GM21360 (cell line): ENCODE data around the gene RNF227.
"Not testable (repeated sequence)": the region's sequence is repeated elsewhere in the genome, so short reads cannot be mapped to it uniquely, and the experiment has no call there.

ENCODE experiments used
- ATAC-seq: cut with Tn5 transposase; IDR thresholded peaks from one replicate; pipeline ENCODE4 v1.9.1; 2021; ENCODE audit warnings: mild to moderate bottlenecking, moderate library complexity; ENCODE audit not compliant: unreplicated experiment

RNF227 gene

GRCh38 chr17:7864995-7865650 is 51.0 kb downstream of the RNF227 start:
- ATAC-seq: no peak

GRCh38 chr17:7864384-7864783 is 51.7 kb downstream of the RNF227 start:
- ATAC-seq: not testable (repeated sequence)
